GM23338 (cell line): ENCODE data around the gene CFAP126.

ENCODE experiments used
- EZH2phosphoT487 ChIP-seq: fragments of 200-600 bp; sonication (generic); IDR thresholded peaks from one replicate; pipeline ENCODE4 v1.8.1; 2018; ENCODE audit warnings: antibody characterized with exemption; ENCODE audit not compliant: unreplicated experiment
- TF ChIP-seq, protein P1 (sequence below), 2 experiments: fragments of 200-600 bp in 1 of 2; sonication (generic) in 1 of 2; conservative IDR thresholded peaks; 2 replicates each; pipeline versions ENCODE4 v1.5.1 to v1.6.1; 2016 to 2017; ENCODE audit warnings: antibody characterized with exemption in 2 of 2, low read depth in 2 of 2, mild to moderate bottlenecking in 2 of 2, moderate library complexity in 1 of 2
- TF ChIP-seq, protein P2 (sequence below): IDR thresholded peaks from 2 replicates; pipeline ENCODE4 v1.6.1; 2016; ENCODE audit warnings: antibody characterized with exemption

DNA sequence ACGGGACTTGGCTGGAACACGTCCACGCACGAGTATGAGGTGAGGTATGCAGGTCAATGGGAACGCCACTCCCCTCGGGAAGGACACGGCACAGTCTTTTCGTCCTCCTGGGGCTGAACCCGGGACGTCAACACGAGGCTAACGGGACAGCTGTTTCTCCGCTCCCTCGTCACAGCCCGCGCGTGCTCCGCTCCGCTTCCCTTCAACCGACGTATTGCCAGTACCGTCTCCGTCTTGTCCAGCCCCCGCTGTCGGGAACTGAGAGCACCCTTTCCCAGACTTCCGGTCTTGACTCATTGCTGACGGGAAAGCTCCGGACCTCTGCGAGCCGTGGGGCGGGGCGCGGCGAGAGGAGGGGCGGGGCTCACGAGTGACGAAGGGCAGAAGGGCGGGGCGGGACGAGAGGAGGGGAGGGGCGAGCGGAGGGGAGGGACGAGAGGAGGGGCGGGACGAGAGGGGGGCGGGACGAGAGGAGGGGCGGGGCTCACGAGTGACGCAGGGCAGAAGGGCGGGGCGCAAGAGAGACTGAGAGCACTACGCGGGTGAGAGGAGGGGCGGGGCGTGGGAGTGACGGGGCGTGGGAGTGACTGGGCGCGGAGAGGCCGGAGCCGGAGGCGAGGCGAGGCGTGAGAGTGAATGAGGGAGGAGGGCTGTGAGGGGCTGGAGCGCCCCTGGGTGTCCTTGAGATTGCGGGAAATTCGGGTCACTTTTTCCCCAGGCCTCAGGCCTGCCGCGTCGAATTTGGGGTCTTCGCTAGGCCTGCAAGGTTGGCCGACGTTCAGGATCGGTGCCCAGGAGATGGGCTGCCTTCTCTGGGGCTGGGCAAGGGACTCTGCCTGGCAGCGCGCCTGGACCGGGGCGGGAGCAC, 22.2 kb upstream of the CFAP126 start:
- TF ChIP-seq, protein P1, sequence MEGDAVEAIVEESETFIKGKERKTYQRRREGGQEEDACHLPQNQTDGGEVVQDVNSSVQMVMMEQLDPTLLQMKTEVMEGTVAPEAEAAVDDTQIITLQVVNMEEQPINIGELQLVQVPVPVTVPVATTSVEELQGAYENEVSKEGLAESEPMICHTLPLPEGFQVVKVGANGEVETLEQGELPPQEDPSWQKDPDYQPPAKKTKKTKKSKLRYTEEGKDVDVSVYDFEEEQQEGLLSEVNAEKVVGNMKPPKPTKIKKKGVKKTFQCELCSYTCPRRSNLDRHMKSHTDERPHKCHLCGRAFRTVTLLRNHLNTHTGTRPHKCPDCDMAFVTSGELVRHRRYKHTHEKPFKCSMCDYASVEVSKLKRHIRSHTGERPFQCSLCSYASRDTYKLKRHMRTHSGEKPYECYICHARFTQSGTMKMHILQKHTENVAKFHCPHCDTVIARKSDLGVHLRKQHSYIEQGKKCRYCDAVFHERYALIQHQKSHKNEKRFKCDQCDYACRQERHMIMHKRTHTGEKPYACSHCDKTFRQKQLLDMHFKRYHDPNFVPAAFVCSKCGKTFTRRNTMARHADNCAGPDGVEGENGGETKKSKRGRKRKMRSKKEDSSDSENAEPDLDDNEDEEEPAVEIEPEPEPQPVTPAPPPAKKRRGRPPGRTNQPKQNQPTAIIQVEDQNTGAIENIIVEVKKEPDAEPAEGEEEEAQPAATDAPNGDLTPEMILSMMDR (conservative IDR thresholded peaks at IDR 0.05; ENCODE audit: low read depth in 2 of 2), result no peak
- TF ChIP-seq, protein P2, sequence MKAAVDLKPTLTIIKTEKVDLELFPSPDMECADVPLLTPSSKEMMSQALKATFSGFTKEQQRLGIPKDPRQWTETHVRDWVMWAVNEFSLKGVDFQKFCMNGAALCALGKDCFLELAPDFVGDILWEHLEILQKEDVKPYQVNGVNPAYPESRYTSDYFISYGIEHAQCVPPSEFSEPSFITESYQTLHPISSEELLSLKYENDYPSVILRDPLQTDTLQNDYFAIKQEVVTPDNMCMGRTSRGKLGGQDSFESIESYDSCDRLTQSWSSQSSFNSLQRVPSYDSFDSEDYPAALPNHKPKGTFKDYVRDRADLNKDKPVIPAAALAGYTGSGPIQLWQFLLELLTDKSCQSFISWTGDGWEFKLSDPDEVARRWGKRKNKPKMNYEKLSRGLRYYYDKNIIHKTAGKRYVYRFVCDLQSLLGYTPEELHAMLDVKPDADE, result peak; percentile 62; the same call in 1 of the 2 replicates
- no peak for TF ChIP-seq EZH2phosphoT487
